ENCODE results near the gene RHEB.
A peak's percentile ranks its signal among the peaks of the same experiment; 100 is the strongest.

RHEB gene

DNA sequence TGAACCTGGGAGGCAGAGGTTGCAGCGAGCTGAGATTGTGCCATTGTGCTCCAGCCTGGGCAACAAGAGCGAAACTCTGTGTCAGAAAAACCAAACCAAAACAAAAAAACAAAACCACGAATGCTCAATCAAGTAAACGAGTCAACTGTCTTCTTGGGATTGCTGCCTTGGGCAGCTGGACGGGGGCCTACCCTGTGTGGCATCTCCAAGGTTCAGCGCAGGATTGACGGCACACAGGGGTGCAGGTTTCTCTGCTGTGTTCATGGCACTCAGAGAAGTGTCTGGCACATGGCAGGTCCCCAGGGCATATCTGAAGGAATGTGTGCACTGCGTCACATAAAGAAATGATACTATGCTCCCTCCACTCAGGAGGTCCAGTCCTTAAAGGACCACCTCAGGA lies 54.5 kb downstream of the RHEB start:
- DNase-seq: no peak

DNA sequence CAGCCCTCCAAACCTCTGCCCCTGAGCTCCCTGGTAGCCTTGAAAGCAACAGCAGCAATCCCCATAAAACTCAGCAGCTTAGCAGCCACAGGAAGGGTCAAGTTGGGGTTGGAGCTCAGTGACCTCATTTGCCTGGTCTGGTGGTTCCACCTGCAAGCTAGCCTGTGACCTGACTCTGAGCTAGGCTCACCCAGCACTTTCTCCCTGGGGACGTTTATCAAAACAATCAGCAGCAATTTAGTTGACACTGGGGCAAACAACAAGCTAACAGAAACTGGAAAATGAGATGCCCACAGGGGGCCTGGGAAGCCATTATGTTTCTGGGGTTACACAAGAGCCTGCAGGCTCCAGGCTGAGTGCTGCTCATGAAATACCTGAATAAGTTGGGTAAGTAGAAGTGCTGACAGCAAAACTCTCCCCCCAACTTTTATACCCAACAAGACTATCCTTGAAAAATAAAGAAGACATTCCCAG lies 57.4 kb downstream of the RHEB start:
- no peak for DNase-seq

DNA sequence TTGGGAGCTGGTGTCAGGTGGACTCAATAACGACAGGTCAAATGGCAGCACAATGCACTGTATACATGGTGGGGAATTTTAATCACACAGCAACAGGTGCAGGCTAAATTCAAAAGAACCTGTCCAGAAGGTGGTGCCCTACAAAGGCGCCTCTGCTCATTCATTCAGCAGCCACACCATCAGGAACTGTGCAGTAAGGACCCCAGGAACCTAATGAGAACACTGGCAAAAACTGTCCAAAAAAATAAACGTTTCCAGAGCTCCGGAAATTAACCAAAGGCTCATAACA lies 57.8 kb downstream of the RHEB start:
- DNase-seq: no peak

GRCh38 chr7:151461096-151461941 lies 58.4 kb downstream of the RHEB start:
- DNase-seq: no peak

DNA sequence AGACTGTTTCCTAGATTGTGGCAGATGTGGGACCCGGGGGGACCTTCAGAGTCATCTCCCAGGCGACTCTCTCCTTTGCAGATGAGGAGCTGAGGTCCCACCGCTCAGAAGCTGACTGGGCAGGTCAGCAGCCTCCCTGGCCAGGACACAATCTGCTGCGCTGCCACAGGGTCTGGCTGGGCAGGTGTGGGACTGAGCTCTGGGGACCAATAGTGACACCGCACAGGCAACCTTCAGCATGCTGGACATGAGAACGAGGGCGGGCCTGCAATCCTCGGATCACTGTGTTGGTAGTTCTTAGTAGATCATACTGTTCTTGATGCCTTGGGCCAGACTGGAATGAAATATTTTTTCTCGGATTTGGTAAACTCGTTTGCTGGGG lies 59.2 kb downstream of the RHEB start:
- no peak for DNase-seq

DNA sequence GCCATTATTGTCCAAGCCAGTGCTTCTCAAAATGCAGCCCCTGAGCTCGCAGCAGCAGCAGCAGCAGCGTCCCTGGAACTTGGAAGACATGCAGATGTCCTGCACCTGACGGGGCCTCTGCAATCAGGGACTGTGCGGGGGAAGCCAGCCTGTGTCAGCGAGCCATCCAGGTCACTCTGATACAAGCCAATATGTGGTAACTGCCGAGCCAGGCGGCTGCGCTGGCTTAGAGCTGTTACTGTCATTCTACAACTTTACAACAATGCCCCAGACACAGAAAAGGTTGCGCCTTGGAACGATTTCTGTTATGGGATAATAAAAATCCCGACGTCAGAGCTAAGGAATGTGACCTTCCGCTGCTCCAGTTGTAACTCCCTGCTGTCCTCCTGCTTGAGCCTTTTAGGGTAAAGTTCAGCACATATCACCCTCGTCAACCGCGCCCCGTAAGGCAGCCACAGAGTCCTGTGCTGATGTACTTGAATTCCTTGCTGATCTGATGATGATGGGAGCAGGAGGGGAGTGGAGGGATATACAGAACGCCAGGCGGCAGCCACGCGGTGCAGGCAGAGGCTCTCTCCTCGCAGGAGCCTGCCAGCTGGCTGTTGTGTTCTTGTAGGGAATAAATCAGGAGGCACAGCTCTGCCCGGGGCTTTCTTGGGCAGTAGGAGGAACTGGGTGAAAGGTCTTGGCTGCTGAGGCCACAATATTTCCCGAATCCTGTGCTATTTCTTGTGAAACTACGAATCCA lies 59.8 kb downstream of the RHEB start:
- peak; percentile 87 for DNase-seq

GRCh38 chr7:151457534-151457933 lies 62.2 kb downstream of the RHEB start:
- no peak for DNase-seq

DNA sequence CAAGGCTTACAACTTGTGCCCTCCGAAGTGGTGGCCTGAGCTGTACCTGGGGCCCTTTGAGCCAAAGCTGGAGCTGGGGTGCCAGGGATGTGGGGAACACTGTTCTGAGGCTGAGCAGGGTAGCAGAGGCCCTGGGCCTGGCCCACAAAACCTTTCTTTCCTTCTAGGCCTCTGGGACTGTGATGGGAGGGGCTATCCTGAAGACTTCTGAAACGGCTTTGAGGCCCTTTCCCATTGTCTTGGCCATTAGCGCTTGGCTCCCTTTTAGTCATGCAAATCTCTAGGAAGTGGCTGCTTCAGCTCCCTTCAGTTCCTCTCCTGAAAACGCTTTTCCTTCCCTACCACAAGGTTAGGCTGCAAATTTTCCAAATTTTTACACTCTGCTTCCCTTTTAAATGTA lies 62.9 kb downstream of the RHEB start:
- no peak for DNase-seq

DNA sequence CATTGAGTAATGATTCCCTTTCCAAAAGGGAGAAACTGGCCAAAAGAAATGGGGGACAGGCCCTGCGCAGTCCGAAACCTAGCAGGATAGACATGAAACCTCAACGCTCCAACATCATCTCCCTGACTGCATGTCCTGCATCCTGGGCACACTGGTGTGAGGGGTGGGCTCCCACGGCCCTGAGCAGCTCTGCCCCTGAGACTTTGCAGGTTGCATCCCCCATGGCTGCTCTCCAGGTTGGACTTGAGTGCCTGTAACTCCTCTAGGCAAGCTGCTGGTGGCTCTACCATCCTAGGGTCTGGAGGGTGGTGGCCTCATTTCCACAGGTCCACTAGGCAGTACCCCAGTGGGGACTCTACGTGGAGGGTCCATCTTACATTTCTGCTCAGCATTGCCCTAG lies 63.4 kb downstream of the RHEB start:
- DNase-seq: no peak

DNA sequence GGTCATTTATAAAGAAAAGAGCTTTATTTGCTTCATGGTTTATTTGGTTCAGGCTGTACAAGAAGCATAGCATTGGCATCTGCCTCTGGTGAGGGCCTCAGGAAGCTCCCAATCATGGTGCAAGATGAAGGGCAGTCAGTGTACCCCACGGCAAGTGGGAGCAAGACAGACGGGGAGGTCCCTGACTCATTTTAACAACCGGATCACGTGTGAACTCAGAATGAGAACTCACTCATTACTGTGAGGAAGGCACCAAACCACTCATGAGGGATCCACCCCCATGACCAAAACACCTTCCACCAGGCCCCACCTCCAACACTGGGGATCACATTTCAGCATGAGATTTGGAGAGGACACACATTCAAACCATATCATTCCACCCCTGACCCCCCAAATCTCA lies 64.0 kb downstream of the RHEB start:
- DNase-seq: no peak

- no peak for DNase-seq
Measured at GRCh38 chr7:151454932-151455530, 64.7 kb downstream of the RHEB start.

GRCh38 chr7:151454305-151454704 lies 65.4 kb downstream of the RHEB start:
- peak; percentile 39 for DNase-seq

DNA sequence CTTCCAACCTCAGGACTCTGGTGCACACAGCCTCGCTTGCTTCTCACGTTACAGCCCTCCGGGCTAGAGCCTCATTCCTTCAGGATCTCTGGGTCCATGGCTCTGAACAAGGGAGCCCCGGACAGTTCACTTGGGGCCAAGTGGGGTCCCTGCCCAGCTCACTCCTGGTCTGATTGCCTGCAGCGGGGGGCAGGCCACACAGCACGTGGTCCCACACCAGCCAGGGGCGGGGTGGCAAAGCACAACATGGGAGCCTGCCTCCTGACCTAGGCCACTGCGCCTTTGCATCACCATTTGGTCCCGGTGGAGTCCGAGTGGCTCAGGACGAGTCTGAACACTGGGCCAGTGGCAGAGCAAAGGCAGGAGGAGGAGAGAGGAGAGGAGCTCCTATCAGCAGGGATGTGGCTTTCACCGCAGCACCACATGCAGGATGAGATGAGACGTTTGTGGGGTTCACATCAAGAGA lies 66.3 kb downstream of the RHEB start:
- no peak for DNase-seq

DNA sequence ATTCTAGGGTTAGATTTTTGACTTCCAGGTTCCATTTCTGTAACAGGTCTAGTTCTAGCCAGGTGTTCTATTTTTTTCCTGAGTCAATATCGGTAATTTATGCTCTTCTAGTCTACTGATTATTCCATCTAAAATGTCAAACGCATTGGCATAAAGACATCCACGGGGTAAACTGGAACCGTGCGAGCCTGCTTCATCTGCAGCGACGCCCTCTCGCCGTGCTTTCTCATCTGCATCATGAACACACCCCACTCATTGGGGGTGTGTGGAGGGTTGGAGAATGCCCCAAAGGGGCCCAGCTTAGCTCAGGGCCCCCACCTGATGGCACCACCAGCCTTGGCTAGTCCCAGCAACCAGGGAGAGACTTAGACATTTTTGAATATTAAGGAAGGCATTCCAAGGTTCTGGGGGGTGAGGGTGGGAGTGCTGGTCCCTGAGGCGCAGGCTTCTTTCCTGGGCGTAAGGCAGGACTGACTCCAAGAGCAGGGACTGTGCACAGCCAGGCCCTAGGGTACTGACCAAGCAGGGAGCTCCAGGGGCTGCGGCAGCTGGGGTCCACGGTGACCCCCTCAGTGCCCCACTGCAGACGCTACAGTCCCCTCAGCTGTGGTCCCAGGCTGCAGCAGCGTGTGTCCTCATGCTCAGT lies 66.9 kb downstream of the RHEB start:
- DNase-seq: no peak

DNA sequence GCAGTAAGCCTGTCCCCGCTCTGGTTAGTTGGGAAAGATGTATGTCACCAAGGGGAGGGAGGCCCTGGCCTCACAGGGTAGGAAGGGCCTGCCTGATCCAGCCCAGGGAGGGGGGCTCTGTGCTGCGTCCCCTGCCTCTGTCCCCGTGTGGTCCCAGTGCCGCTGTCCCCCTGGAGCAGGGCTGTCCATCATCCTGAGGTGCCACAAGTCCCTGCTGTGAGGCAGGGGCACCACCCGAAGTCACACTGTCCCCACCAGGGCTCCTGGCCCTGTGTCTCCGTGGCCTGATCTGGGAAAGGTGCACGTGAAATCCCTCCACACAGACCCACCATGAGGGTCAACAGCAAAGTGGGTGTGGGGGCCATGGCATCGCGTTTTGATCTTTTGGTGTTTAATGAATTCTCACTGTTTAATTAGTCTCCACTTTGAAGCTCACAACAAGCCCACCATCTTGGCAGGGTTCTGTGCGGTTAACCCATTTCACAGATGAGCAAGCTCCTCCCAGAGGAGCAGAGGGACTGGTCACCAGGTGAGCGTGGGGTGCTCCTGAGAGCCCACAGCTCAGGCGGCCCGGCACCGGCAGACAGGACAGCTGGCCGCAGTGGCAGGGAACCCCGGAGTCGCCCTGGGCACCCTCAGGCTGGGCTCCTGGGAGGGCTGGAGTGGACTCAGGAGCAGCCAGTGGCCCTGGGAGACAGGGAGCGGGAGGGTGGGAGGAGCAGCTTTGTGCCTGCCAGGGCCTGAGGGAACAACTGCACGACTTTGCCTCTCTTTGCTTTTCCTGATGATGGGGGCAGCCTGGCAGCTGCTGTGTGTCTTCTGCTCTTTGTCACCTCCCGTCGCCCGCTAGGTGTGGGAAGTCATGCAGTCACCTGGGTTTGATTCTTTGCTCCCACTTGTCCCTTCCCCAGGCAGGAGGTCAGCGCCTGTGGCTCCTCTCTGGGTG lies 67.8 kb downstream of the RHEB start:
- DNase-seq: no peak

DNA sequence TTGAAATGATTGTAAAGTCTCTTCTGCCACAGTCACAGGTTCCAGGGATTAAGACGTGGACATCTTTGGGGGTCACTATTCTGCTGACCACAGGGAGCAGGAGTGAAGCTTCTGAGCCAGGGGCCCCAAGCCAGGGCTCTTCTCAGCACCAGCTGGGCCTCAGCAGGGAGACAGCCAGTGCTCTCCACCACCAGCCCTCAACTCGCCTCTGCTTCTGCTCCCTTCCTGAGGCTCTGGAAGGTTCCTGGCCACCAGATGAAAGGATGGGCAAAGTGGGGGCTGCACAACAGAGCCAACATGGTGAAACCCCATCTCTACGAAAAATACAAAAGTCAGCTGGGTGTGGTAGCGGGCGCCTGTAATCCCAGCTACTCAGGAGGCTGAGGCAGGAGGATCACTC lies 68.5 kb downstream of the RHEB start:
- DNase-seq: no peak

- DNase-seq: no peak
Measured at GRCh38 chr7:151449990-151450389, 69.7 kb downstream of the RHEB start.

DNA sequence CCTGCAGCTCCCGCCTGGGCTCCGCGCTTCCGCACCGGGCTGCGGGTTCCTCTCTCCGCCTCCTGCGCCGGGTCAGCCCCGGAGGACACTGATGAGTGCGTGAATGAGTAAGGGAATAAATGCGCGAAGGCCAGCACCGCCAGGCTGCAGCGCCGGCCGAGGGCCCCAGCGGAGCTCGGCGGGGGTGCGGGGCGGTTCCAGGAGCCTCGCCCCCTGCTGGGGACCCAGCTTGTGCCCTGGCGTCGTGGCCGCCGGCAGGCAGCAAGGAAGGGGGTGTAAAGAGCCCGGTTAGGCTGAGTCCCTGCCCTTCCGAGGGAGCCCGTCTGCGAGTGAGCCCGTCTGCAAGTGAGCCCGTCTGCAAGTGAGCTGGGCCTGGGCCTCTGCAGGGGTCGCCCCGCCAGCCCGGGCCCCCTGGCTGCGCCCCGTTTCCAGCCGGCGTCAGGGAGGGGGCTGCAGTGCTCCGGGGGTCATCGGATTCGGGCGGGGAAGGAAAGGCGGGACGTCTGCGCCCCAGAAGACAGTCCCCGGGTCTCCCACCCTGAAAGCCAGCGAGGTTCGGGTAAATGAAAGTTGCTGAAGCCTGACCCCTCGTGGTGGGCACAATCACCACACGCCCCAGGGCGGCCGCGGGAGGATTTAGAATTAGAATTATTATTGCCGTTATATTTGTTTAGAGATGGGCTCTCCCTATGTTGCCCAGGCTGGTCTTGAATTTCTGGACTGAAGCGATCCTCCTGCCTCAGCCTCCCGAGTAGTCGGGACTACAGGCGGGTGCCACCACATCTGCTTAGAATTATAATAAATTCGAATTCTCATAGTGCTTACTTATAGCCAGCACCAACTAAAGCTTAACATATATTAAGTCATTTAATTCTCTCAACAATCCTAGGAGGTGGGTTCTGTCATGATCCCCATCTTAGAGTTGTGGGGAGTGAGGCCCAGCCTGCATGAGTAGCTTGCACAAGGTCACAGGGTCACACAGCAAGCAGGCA lies 71.1 kb downstream of the RHEB start:
- DNase-seq: peak; percentile 62

GRCh38 chr7:151447901-151448260 lies 71.8 kb downstream of the RHEB start:
- DNase-seq: no peak

- DNase-seq: no peak
Measured at GRCh38 chr7:151447312-151447711, 72.4 kb downstream of the RHEB start.

GRCh38 chr7:151446412-151446811 lies 73.3 kb downstream of the RHEB start:
- DNase-seq: no peak
